Lower leg skin (tissue), 3 donors: ENCODE data around the gene ARFRP1.

Source experiments
- CTCF ChIP-seq, 3 donors: fragments of 450-650 bp; IDR thresholded peaks; one replicate each; pipeline ENCODE4 v1.5.1; 2016; ENCODE audit warnings: antibody characterized with exemption in 3 of 3, mild to moderate bottlenecking in 3 of 3, moderate library complexity in 2 of 3
- POLR2A ChIP-seq, 2 donors: fragments of 450-650 bp; IDR thresholded peaks; one replicate each; pipeline ENCODE4 v1.6.1; 2016 to 2017; ENCODE audit warnings: antibody characterized with exemption in 2 of 2, mild to moderate bottlenecking in 1 of 2, moderate library complexity in 1 of 2

- TF ChIP-seq POLR2A (IDR thresholded peaks at IDR 0.05) (no peak), CTCF (IDR thresholded peaks at IDR 0.05) (no peak)
Measured at GRCh38 chr20:63652192-63652980, 55.4 kb downstream of the ARFRP1 start.
